GM19372 (cell line): ENCODE data around the gene GPR78.

Experiments
- ATAC-seq: cut with Tn5 transposase; IDR thresholded peaks from one replicate; pipeline ENCODE4 v1.9.1; 2021; ENCODE audit warnings: mild to moderate bottlenecking, low read depth, moderate library complexity; ENCODE audit not compliant: unreplicated experiment

Gene GPR78

DNA sequence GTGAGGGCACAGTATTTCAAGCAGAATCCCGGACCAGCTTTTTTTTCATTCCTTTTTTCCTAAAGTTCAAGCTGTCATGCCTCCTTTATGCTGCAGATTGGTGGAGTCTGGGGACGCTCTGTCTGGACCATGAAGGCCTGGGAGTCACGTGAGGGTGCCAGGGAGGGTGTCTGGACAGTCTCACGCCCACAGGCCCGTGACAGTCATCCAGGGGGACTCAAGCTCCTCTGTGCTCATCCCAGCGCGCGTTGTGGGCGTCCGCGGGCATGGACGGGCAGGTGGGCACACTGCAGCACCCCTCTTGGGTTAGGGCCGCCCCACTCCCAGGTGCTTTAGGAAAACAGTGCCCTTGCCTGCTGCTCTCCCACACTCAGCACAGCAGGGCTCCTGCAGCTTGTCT, 17.1 kb downstream of the GPR78 start:
- no peak for ATAC-seq

DNA sequence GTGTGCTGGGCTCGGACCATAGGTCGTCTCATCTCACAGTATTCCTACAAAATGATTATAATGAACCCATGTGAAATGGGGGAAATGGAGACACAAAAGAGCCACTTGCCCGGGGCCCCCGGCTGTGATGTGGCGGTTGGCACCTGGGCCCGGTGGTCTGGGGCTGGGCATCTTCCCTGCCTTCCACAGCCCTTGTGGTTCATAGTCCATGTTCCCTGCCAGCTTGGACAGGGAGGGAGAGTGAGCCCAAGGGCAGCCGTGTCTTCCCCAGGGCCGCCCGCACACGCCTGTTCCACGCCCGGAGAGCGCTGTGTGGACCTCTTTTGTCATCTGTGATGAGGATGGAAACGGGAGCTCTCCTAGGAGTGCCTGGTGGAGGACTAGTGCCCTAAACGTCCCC, 17.6 kb downstream of the GPR78 start:
- ATAC-seq: no peak

DNA sequence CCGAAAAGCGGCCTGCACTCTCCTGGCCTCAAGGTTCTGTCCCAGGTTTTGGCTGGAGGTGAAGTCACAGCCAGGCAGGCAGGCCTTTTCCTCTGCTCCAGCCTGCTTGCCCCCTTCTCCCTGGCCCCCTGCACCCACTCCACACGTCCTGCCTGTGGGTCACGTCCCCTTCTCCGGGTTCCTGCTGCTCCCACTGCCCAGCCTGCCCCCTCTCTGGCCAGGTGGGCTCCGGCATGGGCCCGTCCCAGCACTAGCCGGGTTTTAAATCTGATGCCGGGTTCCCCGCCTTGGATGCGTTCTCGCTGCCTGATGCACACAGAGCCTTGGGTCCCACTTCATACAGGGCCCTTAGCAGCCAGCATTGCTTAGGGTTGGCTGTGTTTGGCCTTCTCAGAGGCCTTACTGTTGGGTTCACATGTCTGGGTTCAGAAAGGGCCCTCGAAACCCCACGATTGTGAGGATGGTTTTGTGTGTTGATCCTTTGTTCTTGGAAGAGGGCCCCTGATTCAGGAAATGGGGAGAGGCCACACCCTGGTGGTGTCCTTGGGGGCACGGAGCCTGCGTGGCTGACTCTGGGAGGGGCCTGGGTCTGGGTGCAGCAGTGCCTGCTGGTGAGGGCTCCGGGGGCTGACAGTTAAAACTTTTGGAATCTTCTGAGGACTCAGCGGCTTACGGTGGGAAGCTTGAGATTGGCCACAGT, 18.3 kb downstream of the GPR78 start:
- ATAC-seq: no peak

DNA sequence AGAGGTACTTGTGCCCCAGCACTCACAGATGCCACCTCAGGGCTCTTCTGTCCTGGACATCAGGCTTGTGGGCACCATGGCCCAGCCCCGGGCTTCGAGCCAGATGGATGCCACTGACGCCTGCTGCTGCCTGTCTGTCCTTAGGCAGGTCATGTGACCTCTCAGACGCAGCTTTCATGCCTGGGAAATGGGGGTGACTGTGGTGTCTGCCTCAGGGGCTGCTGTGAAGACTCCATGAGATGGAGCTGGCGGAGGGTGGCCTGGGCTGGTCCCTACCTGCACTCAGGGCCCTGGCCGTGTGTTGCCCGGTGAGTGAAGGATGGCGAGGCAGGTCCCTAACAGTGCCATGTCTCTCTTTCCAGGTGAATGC, 18.9 kb downstream of the GPR78 start:
- ATAC-seq: no peak

DNA sequence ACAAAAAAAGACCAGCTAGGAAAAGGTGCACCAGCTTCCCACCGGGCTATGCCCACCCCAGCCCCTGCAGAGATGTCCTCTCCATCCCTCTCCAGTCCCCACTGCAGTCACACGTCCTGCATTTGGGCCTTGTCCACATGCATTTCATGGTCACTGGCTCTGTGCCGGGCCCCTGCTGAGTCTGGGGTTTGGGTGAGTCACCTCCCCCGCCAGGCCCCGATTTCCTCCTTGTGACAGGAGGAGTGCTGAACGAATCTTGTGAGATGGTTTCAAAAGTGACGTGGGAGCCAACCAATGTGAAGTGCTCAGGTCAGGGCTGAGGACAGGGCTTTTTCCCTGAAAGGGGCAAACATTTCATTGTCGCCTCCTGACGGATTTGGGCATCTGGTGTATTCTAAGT, 19.5 kb downstream of the GPR78 start:
- no peak for ATAC-seq

DNA sequence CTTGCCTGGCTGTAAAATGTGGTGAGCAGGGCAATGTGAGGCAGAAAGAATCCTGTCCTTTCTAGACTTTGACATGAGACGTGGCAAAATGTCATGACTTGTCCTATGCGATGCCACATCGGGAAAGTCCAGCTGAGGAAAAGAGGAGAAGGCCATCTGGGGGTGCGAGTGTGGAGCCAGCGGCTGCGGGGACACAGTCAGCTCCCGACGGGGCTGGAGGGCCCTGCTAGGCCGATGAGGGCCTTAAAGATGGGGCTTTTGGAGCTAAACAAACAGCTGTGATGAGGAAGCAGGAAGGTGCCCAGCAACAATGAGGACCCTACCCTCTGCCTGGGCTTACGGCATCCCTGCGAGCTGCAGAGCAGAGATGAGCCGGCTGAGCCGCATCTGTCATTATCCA, 20.1 kb downstream of the GPR78 start:
- no peak for ATAC-seq

DNA sequence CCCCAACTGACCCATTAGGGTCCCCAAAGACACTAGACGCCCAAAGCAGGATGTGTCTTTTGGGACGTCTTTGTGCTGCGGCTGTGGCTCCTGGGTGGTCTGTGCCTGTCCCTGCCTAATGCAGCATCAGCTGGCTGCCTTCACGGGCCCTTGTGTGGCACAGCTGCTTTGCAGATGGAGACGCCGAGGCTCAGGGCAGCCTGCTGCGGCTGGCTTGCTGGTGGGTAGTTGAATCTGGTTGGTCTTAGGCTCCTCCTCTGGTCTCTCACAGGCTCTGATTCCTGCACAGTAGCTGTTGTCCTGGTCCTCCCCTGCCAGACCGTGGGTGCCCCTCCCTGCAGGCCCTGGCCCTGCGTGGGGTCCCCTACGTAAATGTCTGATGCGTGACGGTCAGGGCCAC, 20.5 kb downstream of the GPR78 start:
- ATAC-seq: no peak

DNA sequence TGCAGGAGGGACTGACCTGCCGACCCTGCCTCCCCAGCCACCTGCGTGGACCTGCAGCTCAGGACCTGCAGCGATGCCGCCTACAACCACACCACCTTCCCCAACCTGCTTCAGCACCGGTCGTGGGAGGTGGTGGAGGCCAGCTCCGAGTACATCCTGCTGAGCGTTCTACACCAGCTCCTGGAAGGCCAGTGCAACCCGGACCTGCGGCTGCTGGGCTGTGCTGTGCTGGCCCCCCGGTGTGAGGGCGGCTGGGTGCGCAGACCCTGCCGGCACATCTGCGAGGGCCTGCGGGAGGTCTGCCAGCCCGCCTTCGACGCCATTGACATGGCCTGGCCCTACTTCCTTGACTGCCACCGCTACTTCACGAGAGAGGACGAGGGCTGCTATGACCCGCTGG, 20.9 kb downstream of the GPR78 start:
- no peak for ATAC-seq

DNA sequence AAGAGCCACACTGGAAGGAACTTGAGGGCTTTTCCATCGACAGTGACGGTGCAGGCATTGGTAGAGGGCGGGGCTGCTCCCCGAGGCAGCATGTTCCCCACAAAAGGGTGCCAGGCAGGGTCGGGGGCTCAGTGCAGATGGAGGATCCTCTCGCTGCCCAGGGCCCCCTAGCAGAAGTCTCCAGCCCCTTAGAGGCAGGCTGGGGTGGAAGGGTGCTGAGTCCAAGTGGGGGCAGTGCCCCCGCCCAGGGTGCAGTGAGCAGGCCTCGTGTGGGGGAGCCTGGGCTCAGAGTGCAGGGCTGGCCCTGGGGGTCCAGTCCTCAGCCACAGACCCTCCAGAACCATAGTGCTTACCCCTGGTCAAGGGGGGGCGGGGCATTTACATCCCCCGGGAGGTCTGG, 21.4 kb downstream of the GPR78 start:
- ATAC-seq: no peak

DNA sequence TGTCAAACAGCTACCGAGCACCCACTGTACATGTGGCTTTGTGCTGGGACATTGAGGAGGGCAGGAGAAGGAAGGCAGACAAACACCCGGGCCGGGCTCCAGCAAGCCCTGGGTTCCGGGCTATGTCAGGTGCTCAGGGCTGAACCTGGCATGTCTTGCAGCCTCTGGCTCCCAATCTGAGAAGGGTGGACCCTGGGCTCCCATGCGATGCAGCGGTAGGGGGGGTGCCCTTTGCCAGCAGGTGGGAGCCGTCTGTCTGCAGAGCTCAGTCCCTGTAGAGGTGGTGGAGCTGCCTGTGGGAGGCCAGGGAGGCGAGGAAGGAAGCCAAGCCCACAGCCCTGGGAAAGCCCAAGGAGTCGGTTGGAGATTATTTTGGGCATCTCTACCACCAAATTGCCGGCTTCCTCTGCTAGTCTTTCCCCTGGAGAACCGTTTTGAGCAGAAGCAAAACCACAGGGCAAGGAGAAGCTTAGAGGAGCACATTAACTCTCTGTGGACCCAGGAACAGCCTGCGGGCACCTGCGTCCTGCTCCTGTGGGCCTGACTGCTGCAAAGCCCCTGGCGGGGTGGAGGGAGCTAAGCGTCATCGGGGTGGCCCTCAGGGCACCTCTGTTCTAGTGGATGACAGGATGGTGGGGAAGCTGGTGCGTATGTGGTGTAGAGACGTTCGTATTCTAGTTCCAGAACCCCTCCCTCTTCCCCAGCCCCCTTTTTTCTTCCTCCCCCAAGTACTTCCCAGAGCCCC, 22.7 kb downstream of the GPR78 start:
- no peak for ATAC-seq

DNA sequence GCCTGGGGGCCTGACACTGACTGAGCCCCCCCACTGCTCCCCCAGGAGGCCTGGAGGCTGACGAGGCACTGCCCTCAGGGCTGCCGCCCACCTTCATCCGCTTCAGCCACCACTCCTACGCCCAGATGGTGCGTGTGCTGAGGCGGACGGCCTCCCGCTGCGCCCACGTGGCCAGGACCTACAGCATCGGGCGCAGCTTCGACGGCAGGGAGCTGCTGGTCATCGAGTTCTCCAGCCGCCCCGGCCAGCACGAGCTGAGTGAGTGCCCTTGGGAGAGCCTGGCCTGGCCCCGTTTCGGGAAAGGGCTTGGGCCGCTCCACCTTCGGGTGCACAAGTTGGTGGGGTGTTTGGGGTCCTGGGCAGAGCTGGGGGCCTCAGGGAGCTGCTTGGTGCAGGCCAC, 23.7 kb downstream of the GPR78 start:
- no peak for ATAC-seq

DNA sequence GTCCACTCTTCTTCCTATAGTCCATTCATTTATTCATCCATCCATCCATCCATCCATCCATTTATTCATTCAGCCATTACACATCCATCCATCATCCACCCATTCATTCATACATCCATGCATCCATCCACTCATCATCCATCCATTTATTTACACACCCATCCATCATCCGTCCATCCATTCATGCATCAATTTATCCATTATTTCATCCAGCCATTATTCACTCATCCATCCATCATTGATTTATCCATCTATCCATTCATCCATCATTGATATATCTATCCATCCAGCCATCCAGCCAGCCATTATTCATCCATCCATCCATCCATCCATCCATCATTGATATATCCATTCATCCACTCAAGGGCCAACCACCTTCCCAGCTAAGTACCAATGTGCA, 25.1 kb downstream of the GPR78 start:
- ATAC-seq: no peak

DNA sequence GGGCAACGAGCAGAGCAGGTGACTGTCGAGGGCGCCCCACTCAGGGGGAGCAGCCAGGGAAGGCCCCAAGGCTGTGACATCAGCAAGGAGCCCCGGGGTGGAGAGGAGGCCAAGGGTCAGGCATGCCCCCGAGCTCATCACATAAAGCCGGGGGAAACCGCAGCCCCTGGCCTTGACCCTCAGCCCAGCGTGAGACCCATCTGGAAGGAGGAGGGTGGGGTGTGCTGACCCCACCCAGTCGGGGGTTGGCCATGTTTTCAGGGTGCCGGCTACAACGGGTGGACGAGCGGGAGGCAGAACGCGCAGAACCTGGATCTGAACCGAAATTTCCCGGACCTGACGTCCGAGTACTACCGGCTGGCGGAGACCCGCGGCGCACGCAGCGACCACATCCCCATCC, 26.3 kb downstream of the GPR78 start:
- no peak for ATAC-seq

DNA sequence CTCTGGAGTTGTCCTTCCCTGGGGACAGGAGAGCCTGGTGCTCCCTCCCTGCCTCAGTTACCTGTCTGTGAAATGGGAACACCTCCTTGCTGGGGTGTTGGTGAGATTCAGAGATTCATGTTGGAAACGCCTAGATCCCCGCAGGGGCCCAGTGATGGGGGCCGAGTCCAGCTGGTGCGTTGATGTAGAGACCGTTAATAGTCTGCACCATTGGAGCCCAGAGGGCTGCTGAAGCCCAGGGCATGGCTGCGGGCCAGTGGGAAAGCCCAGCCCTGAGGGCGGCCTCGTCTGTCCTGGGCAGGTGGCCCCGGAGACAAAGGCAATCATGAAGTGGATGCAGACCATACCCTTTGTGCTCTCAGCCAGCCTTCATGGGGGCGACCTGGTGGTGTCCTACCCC, 26.8 kb downstream of the GPR78 start:
- ATAC-seq: no peak

DNA sequence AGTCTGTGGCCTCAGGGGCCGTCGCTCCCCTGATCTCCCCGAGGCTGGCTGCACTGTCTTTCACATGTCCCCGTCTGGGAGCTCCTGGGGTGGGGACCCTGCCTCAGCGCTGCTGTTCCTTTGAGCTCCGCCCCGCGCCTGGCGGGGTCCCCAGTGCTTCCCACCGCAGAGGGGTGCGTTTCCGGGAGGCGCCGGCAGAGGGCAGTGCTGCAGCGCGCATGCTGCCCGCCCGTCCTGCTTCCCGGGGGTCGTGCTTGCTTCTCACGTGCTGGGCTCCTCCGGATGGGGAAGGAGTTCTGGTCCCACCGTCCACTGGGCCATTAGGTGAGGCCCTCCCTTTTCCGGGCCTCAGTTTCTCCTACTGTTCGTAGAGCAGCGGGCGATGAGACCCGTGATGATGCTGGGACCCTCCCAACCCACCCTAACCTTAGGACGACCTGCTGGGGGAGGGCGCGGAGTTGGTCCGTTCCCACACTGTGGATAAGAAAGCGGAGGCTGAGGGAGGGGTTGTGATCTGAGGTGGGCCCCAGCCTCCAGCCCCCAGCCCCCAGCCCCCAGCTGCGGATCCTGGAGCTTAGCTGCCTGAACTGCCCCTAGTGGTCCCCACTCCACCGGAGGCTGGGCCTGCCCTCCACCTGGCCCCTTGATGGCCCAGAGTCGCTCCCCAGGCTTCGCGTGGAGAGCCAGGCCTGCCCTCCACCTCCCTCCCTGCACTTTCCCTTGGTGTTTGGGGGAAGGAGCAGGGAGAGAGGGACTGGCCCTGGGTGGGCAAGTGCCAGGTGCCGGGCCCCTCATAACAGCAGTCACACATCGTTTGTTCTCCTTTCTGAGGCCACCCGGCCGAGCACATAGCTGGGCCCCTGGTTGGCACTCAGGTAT, 27.6 kb downstream of the GPR78 start:
- ATAC-seq: no peak

DNA sequence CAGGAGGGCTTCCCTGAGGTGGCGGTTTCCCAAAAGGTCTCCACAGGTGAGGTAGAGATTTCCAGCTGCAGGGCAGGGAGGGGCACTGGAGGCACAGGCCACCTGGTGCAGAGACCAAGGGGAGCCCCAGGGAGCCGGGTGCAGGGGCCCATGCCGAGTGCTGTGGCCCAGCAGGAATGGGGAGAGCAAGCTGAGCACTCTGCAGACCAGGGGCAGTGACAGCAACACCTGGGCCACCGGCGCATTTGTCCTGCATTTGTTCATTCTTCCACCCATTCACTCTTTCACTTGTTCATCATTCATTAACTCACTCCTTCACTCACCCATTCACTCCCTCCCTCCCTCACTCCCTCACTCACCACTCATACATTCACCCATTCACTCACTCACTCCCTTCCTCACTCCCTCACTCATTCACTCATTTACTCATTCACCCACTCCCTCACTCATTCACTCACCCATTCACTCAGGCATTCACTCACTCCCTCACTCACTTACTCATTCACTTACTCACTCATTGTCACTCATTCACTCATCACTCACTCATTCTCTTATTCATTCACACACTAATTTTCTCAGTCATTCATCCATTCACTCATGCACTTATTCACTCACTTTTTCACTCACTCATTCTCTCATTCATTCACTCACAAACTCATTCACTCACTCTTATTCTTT, 28.7 kb downstream of the GPR78 start:
- no peak for ATAC-seq

DNA sequence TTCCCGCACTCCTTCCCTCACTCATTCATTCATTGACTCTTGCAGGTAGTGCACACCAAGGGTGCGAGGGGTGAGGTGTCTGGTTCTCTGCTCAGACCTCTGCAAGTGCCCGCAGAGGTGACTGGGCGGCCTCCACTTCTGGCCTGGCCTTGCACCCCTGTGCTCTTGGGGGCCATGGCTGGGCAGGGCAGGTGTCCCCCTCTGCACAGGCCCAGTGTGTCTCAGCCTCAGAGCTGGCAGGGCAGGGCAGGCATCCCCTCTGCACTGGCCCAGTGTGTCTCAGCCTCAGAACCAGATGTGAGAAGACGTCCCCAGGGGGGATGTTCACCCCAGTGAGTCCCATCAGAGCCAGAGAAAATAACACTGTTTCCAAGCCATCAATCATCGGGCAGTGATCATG, 29.2 kb downstream of the GPR78 start:
- no peak for ATAC-seq

DNA sequence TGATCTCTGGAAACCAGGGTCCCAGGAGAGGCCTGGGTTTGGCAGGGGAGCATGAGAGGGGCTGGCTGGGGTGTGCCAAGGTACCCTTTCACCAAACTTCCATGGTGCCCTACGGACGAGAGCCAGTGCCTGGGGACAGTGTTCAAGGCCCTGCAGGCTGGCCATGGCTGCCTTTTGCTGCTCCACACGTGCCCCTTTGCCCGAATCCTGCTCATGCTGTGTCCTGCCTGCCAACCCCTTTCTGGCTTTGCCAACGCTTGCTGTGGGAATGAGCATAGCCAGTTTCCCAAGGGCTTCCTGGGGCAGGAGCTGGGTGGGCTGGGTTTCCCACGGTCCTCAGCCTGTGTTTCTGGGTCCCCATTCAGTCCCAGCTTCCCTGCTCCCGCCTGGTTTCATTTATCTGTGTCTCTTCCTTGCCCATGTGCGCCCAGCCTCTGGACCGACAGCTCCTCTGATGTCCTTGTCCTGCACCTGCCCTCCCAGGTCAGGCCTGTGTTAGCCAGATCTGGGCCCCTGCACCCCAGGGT, 29.7 kb downstream of the GPR78 start:
- ATAC-seq: no peak

DNA sequence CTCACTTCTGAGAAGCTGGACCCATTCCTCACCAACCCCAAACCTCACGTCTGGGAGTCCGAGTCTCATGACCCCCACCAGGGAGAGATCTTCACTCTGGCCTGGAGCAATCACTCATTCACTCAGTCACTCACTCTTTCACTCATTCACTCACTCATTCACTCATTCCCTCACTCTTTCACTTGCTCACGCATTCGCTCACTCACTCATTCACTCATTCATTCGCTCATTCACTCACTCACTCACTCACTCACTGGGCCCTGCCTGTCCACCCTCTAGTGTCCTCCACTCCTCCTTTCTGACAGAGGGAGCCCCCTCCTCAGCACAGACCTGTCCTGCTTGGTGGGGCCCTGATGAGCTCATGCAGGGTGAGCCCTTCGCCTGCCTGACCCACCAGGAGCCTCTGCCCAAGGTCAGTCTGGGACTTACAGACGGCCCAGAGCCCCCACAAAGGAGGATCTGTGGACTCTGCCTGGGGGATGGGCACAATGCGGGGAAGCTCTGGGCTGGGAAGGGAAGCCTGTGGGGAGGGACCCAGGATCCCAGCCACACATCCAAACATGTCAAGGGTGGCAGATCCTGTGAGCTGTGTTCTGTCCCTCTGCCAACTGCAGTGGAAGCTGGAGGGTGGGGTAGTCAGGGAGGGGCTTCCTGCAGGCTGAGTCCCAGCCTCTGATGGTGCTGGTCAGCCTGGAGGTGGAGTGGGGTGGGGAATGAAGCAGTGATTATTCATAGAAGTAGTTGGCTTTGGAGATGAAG, 30.8 kb downstream of the GPR78 start:
- ATAC-seq: no peak

DNA sequence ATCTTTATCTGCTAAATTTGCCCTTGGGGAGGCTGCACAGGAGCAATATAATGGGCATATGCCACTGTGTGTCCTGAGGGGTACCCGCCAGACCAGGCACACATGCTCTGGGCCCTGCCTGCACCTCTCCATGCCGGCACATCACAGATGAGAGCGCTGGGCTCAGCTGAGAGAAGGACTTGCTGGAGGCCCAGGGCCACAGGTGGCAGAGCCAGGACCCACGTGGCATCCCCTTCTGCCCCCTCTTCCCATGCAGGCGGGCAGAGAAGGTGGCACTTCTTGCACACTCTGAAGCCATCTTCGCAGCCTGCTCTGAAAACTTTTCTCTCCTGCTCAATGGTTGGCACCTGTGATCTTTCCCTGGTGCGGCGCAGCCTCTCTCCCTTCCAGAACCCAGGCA, 32.5 kb downstream of the GPR78 start:
- no peak for ATAC-seq
